Nephron (organoid): Measurements from ENCODE around the gene CACTIN.

Experiments
- H3K27ac Mint-ChIP-seq, 3 experiments: 2 replicates each; pipeline ENCODE4 v1.8.0; 2020; ENCODE audit warnings: mixed read lengths in 3 of 3, mild to moderate bottlenecking in 2 of 3, moderate library complexity in 1 of 3
- H3K27me3 Mint-ChIP-seq: 2 replicates; pipeline ENCODE4 v1.8.0; 2021; ENCODE audit warnings: low read depth, mild to moderate bottlenecking, moderate library complexity, mixed read lengths
- H3K36me3 Mint-ChIP-seq: 2 replicates; pipeline ENCODE4 v1.8.0; 2020; ENCODE audit warnings: low read depth, mixed read lengths
- H3K4me1 Mint-ChIP-seq: 2 replicates; pipeline ENCODE4 v1.8.0; 2020; ENCODE audit warnings: mixed read lengths
- H3K4me3 Mint-ChIP-seq, 3 experiments: 2 replicates each; pipeline ENCODE4 v1.8.0; 2020; ENCODE audit warnings: mild to moderate bottlenecking in 3 of 3, mixed read lengths in 3 of 3, moderate library complexity in 2 of 3
- H3K9me3 Mint-ChIP-seq: 2 replicates; pipeline ENCODE4 v1.8.0; 2020; ENCODE audit warnings: mixed read lengths
- CTCF ChIP-seq, 3 experiments: fragments of 200-600 bp; sonication (generic); IDR thresholded peaks; one replicate each; pipeline ENCODE4 v1.5.0; 2021; ENCODE audit warnings: antibody characterized with exemption in 3 of 3; ENCODE audit not compliant: unreplicated experiment in 3 of 3

Gene CACTIN

GRCh38 chr19:3575260-3575741 is 51.3 kb downstream of the CACTIN start:
- Mint-ChIP-seq H3K27me3 (peaks cover 22% of the 10 kb centered on the region), H3K36me3 (peaks cover 13% of the 10 kb centered on the region), H3K9me3 (no peaks in the 10 kb centered on the region), H3K4me1 (peaks cover 16% of the 10 kb centered on the region), H3K4me3 (peak overlapping the region; percentile 80 to 82 (median 82)), H3K27ac (no peak overlapping the region)
- peak in 1 of 3 experiments; percentile 20 for TF ChIP-seq CTCF (IDR thresholded peaks at IDR 0.05; ENCODE audit: unreplicated experiment in 3 of 3)

GRCh38 chr19:3573858-3574637 is 52.5 kb downstream of the CACTIN start:
- no peaks in the 10 kb centered on the region for H3K9me3 Mint-ChIP-seq
- peaks cover 13% of the 10 kb centered on the region for H3K36me3 Mint-ChIP-seq
- peaks cover 13% of the 10 kb centered on the region for H3K4me1 Mint-ChIP-seq
- H3K4me3 Mint-ChIP-seq, result peak overlapping the region; percentile 82 to 86 (median 86)
- peaks cover 13% of the 10 kb centered on the region for H3K27me3 Mint-ChIP-seq
- TF ChIP-seq CTCF (IDR thresholded peaks at IDR 0.05; ENCODE audit: unreplicated experiment in 3 of 3), result no peak
- H3K27ac Mint-ChIP-seq, result peak overlapping the region in 1 of 3 experiments; percentile 46

- no peak overlapping the region for H3K27ac Mint-ChIP-seq
- H3K36me3 Mint-ChIP-seq, result peaks cover 13% of the 10 kb centered on the region
- peaks cover 13% of the 10 kb centered on the region for H3K27me3 Mint-ChIP-seq
- TF ChIP-seq CTCF (IDR thresholded peaks at IDR 0.05; ENCODE audit: unreplicated experiment in 3 of 3), result no peak
- peaks cover 13% of the 10 kb centered on the region for H3K4me1 Mint-ChIP-seq
- no peaks in the 10 kb centered on the region for H3K9me3 Mint-ChIP-seq
- peak overlapping the region; percentile 82 to 86 (median 86) for H3K4me3 Mint-ChIP-seq
Measured at GRCh38 chr19:3573162-3573857, 53.3 kb downstream of the CACTIN start.

- Mint-ChIP-seq H3K9me3 (no peaks in the 10 kb centered on the region), H3K36me3 (peaks cover 13% of the 10 kb centered on the region), H3K4me1 (peaks cover 13% of the 10 kb centered on the region), H3K4me3 (peak within 1 kb of the TSS; percentile 82 to 86 (median 86)), H3K27me3 (peaks cover 13% of the 10 kb centered on the region), H3K27ac (peak within 1 kb of the TSS in 2 of 3 experiments; percentile 16 to 46)
- no peak for TF ChIP-seq CTCF (IDR thresholded peaks at IDR 0.05; ENCODE audit: unreplicated experiment in 3 of 3)
Measured at GRCh38 chr19:3572855-3573161, 53.8 kb downstream of the CACTIN start, which contains the start of gene HMG20B. HMG20B (plus strand) TSS chr19:3572944; CDS start chr19:3573310, 366 bp downstream.

- no peaks in the 10 kb centered on the region for H3K9me3 Mint-ChIP-seq
- H3K4me3 Mint-ChIP-seq, result peak overlapping the region; percentile 74 to 86 (median 82)
- peaks cover 13% of the 10 kb centered on the region for H3K4me1 Mint-ChIP-seq
- peaks cover 13% of the 10 kb centered on the region for H3K36me3 Mint-ChIP-seq
- peak overlapping the region in 1 of 3 experiments; percentile 16 for H3K27ac Mint-ChIP-seq
- H3K27me3 Mint-ChIP-seq, result peaks cover 13% of the 10 kb centered on the region
- no peak for TF ChIP-seq CTCF (IDR thresholded peaks at IDR 0.05; ENCODE audit: unreplicated experiment in 3 of 3)
Measured at GRCh38 chr19:3572132-3572854, 54.3 kb downstream of the CACTIN start.
